Tibial nerve (tissue), 4 donors: ENCODE data around the gene EMX1.

Experiments used
- EP300 ChIP-seq, 2 donors: sonication (generic); formaldehyde crosslinking; IDR thresholded peaks; one replicate each; pipeline ENCODE4 v1.6.1; 2017; ENCODE audit warnings: antibody characterized with exemption in 2 of 2, mild to moderate bottlenecking in 1 of 2
- POLR2A ChIP-seq, 2 donors: fragments of 450-650 bp; IDR thresholded peaks; one replicate each; pipeline ENCODE4 v1.6.1; 2017; ENCODE audit warnings: antibody characterized with exemption in 2 of 2, mild to moderate bottlenecking in 2 of 2, moderate library complexity in 2 of 2
- TF ChIP-seq, protein P1 (sequence below), 5 experiments: fragments of 200-600 bp in 3 of 5; fragments of 450-650 bp in 2 of 5; sonication (generic) in 3 of 5; IDR thresholded peaks; one replicate each; pipeline ENCODE4 v1.5.1; 2016 to 2019; ENCODE audit warnings: antibody characterized with exemption in 5 of 5, mild to moderate bottlenecking in 3 of 5, moderate library complexity in 2 of 5

DNA sequence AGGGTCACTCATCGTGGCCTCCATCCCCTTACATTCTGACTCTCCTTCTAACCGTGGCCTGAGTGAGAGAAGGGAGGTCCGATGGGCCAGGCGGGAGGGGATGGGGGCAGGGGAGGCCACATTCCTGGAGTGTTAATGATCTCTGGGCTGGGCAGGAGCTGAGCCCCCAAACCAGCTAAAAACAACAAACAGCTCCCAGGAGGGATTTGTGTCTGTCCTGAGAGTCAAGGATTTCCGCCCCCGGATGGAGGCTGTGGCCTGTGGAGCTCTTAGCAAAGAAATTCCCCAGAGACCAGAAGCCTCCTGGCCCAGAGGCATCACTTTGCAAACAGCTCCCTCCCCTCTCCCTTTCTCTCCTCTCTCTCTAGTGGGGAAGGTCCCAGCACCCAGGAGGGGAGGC, 23.5 kb downstream of the EMX1 start:
- TF ChIP-seq POLR2A (IDR thresholded peaks at IDR 0.05) (no peak), EP300 (IDR thresholded peaks at IDR 0.05) (no peak)
- TF ChIP-seq, protein P1, sequence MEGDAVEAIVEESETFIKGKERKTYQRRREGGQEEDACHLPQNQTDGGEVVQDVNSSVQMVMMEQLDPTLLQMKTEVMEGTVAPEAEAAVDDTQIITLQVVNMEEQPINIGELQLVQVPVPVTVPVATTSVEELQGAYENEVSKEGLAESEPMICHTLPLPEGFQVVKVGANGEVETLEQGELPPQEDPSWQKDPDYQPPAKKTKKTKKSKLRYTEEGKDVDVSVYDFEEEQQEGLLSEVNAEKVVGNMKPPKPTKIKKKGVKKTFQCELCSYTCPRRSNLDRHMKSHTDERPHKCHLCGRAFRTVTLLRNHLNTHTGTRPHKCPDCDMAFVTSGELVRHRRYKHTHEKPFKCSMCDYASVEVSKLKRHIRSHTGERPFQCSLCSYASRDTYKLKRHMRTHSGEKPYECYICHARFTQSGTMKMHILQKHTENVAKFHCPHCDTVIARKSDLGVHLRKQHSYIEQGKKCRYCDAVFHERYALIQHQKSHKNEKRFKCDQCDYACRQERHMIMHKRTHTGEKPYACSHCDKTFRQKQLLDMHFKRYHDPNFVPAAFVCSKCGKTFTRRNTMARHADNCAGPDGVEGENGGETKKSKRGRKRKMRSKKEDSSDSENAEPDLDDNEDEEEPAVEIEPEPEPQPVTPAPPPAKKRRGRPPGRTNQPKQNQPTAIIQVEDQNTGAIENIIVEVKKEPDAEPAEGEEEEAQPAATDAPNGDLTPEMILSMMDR (IDR thresholded peaks at IDR 0.05): no peak
